ENCODE results near the gene DRC3.
A peak's percentile ranks its signal among the peaks of the same experiment; 100 is the strongest.
"Not testable (repeated sequence)": the region's sequence is repeated elsewhere in the genome, so short reads cannot be mapped to it uniquely, and the experiment has no call there.

The DRC3 gene

GRCh38 chr17:17995887-17996286, 23.2 kb downstream of the DRC3 start:
- DNase-seq: not testable (repeated sequence)

GRCh38 chr17:17998934-17999333, 26.3 kb downstream of the DRC3 start:
- no peak for DNase-seq

- DNase-seq: no peak
Measured at GRCh38 chr17:17999364-18000029, 26.8 kb downstream of the DRC3 start.

- DNase-seq: no peak
Measured at GRCh38 chr17:18000030-18000408, 27.4 kb downstream of the DRC3 start.

GRCh38 chr17:18002171-18002570, 29.5 kb downstream of the DRC3 start:
- no peak for DNase-seq

- no peak for DNase-seq
Measured at GRCh38 chr17:18004345-18004744, 31.7 kb downstream of the DRC3 start.

GRCh38 chr17:18004884-18005305, 32.2 kb downstream of the DRC3 start:
- no peak for DNase-seq

GRCh38 chr17:18005496-18005895, 32.8 kb downstream of the DRC3 start:
- DNase-seq: no peak

- DNase-seq: no peak
Measured at GRCh38 chr17:18006495-18007239, 34.0 kb downstream of the DRC3 start.

- no peak for DNase-seq
Measured at GRCh38 chr17:18008496-18009268, 36.0 kb downstream of the DRC3 start.

- DNase-seq: no peak
Measured at GRCh38 chr17:18009609-18010420, 37.2 kb downstream of the DRC3 start.

GRCh38 chr17:18011286-18011685, 38.6 kb downstream of the DRC3 start:
- no peak for DNase-seq

GRCh38 chr17:18014006-18014405, 41.3 kb downstream of the DRC3 start:
- no peak for DNase-seq

GRCh38 chr17:18015593-18015992, 42.9 kb downstream of the DRC3 start:
- DNase-seq: no peak

GRCh38 chr17:18016426-18016825, 43.8 kb downstream of the DRC3 start:
- no peak for DNase-seq

GRCh38 chr17:18017958-18018357, 45.3 kb downstream of the DRC3 start:
- no peak for DNase-seq

GRCh38 chr17:18018411-18018921, 45.8 kb downstream of the DRC3 start:
- DNase-seq: no peak

GRCh38 chr17:18019838-18020154, 47.1 kb downstream of the DRC3 start:
- DNase-seq: no peak

GRCh38 chr17:18020971-18021370, 48.3 kb downstream of the DRC3 start:
- DNase-seq: no peak

- DNase-seq: no peak
Measured at GRCh38 chr17:18021372-18021771, 48.7 kb downstream of the DRC3 start.

GRCh38 chr17:18025241-18025944, 52.7 kb downstream of the DRC3 start:
- DNase-seq: peak; percentile 24 to 46
